ENCODE results near the gene EEF1G. TPM values are rescaled to one million over a fixed set of nuclear protein-coding genes. Genes with fewer than 3 reads are reported as not detected.

The EEF1G gene
- total and polyA plus RNA-seq, 2 of the 13 experiments (the other 11 are each of a cell fraction or from before 2014, with no cell fraction given): 1,787 to 2,144 TPM

DNA sequence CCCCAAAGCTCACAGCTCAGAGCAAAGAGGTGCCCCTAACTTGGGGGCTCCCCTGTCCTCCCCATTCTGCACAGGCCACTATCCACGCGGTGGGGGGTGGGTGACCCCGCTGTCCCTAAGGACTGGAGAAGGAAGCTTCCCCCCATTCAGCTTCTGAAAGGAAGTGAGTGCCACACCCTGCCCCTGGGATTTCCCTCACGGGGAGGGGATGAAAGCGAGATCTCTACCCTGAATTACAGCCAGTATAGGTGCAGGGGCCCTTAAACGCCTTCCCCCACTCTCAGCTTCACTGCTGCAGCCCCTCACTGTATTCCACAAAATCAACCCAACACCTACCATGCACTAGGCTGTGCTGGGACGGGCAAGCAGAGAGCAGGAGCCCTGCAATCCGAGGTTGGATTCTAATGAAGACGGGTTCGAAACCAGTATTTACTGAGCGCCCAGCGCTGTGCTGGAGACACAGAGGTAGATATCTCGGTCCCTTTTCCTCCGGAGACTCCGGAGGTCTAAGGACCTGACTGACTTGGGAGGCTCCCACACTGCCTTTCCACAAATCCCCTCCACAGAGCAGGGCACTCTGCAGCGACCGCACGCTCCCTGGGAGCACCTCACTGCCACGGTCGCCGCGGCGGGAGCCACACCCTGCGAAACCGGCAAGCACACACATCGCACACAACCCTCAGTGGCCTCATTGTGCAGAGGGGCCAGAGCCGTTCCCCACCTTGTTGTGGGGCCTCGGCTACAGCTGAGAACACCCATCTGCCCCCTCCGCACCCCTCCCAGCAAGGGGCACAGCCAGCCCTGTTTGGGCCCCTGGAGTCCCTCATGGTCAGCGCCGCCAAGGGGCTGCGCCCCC is 28.9 kb downstream of the EEF1G start (continued):
- TF ChIP-seq THYN1 (CRISPR knock-in tag; IDR thresholded peaks at IDR 0.05; ENCODE audit: borderline replicate concordance, low read depth) (0 out of 2 replicates have a peak, but pooled peaks have one; percentile 17), GZF1 (CRISPR knock-in tag; IDR thresholded peaks at IDR 0.05) (no peak), BRD4 (CRISPR knock-in tag; IDR thresholded peaks at IDR 0.05) (peak; percentile 17; the same call in 1 of the 2 replicates), GFI1 (CRISPR knock-in tag; IDR thresholded peaks at IDR 0.05; ENCODE audit: borderline replicate concordance) (0 out of 2 replicates have a peak, but pooled peaks have one; percentile 15), KLF15 (CRISPR knock-in tag; IDR thresholded peaks at IDR 0.05; ENCODE audit: borderline replicate concordance) (no peak), ZNF280B (CRISPR knock-in tag; IDR thresholded peaks at IDR 0.05; ENCODE audit: borderline replicate concordance) (no peak), ZNF761 (CRISPR knock-in tag; conservative IDR thresholded peaks at IDR 0.05) (0 out of 2 replicates have a peak, but pooled peaks have one; percentile 7), CERS6 (CRISPR knock-in tag; IDR thresholded peaks at IDR 0.05) (no peak), ZNF263 (CRISPR knock-in tag; IDR thresholded peaks at IDR 0.05) (peak; percentile 75; the same call in 1 of the 2 replicates), TMF1 (CRISPR knock-in tag; IDR thresholded peaks at IDR 0.05; ENCODE audit: low read depth) (peak; percentile 13; the same call in 1 of the 2 replicates), ZFP90 (CRISPR knock-in tag; IDR thresholded peaks at IDR 0.05; ENCODE audit: borderline replicate concordance) (0 out of 2 replicates have a peak, but pooled peaks have one; percentile 3), PHB2 (IDR thresholded peaks at IDR 0.05; ENCODE audit: partially characterized antibody) (no peak), ZNF547 (CRISPR knock-in tag; IDR thresholded peaks at IDR 0.05) (0 out of 2 replicates have a peak, but pooled peaks have one; percentile 77), EED (CRISPR knock-in tag; IDR thresholded peaks at IDR 0.05) (0 out of 2 replicates have a peak, but pooled peaks have one; percentile 45), ZNF75D (CRISPR knock-in tag; IDR thresholded peaks at IDR 0.05; ENCODE audit: borderline replicate concordance) (0 out of 2 replicates have a peak, but pooled peaks have one; percentile 59), ZSCAN25 (CRISPR knock-in tag; IDR thresholded peaks at IDR 0.05) (peak; percentile 70; the same call in 1 of the 2 replicates), AKAP8 (CRISPR knock-in tag; IDR thresholded peaks at IDR 0.05) (0 out of 2 replicates have a peak, but pooled peaks have one; percentile 10), SKI (IDR thresholded peaks at IDR 0.05; ENCODE audit: partially characterized antibody) (no peak), MED1 (CRISPR knock-in tag; IDR thresholded peaks at IDR 0.05) (0 out of 2 replicates have a peak, but pooled peaks have one; percentile 8), ZBTB38 (CRISPR knock-in tag; IDR thresholded peaks at IDR 0.05) (no peak), ARID2 (CRISPR knock-in tag; IDR thresholded peaks at IDR 0.05; ENCODE audit: borderline replicate concordance) (0 out of 2 replicates have a peak, but pooled peaks have one; percentile 43), TFAP4 (IDR thresholded peaks at IDR 0.05; ENCODE audit: borderline replicate concordance, low read depth) (peak; percentile 4; the same call in 1 of the 2 replicates), IKZF4 (CRISPR knock-in tag; IDR thresholded peaks at IDR 0.05; ENCODE audit: borderline replicate concordance, low read depth, not compliant biosample characterization) (peak; percentile 80)

Measured in HepG2 (cell line).